GM21528 (cell line): Measurements from ENCODE around the gene EPHA4.

Experiments
- ATAC-seq: cut with Tn5 transposase; IDR thresholded peaks from one replicate; pipeline ENCODE4 v1.9.1; 2021; ENCODE audit warnings: mild to moderate bottlenecking, moderate library complexity; ENCODE audit not compliant: unreplicated experiment, low FRiP score

EPHA4 gene

DNA sequence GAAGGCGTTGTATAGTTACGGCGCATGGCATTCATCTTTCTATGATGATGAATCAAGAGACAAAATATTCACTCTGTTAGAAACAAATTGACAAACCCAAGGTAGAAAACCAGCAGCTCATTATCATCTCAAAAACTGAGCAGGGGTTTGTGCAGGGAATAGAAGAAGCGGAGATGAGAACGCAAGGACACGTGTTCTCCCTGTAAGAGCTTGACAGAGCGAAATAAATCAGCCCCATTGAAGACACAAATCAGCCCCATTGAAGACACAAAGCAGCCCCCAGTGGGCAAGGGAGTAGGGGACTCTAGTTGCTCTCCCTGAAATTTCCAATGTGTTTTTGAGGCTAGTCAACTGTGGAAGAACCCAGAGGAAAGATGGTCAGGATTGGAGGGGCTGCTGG lies 199.2 kb downstream of the EPHA4 start:
- no peak for ATAC-seq

DNA sequence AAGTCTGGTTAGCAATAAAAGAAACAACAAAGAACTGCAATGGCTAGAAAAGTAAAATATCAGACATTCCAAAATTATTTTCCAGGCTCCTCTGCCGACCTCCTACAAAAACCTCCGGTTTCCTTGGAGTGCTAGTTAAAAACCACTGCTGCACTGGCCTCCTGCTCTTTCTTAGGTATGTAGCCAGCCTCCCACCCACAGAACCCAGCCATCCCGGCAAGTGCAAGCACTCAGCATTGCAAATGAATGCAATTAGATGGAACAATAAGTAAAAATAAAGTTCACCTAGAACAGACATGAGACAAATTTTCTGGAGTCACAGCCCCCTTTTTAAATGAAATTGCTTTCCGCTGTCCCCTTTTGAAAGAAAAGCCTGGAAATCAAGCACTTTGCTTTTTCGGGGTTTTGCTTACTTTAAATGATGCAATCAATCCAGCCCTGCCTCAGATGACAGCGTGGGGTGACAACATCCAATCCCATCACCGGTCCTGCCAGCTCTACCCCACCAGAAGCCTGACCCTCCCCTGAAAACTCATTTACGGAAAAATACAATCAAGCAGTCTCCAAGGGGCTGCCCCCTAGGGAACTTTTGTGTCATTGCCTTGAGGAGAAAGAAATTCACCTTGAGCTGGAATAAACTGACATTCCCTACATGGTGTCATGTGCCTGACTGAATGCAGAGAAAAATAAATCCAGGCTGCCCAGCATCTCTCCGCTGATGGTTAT lies 199.8 kb downstream of the EPHA4 start:
- ATAC-seq: no peak

DNA sequence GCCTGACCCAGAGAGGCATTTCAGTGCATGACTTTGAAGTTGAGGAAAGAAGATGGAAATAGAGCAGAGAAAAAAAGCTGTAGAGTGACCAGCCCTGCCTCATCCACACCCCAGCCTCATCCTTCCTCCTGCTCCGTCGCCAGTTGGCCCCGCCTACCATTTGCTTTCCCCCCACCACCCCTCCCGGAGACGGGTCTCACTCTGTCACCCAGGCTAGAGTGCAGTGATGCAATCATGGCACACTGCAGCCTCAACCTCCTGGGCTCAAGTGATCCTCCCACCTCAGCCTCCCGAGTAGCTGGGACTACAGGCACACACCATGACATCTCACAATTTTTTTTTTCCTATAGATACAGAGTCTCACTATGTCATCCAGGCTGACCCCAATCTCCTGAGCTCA lies 200.8 kb downstream of the EPHA4 start:
- no peak for ATAC-seq

DNA sequence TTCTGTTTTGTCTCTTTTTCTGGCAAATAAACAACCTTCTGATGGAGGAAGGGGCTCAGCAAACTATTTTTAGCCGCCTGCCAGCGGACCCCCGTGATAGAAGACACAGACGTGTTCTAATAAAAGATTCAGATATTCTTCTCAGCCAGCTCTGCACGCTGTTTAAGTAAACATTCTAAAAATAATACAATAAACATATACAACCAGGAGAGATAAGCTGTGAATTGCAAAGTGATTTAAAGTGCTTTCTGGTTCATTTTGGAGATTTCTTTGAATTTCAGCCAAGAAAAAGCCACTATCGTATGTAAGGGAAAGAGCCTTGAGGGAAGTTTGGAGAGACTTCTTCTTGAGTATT lies 201.3 kb downstream of the EPHA4 start:
- no peak for ATAC-seq

DNA sequence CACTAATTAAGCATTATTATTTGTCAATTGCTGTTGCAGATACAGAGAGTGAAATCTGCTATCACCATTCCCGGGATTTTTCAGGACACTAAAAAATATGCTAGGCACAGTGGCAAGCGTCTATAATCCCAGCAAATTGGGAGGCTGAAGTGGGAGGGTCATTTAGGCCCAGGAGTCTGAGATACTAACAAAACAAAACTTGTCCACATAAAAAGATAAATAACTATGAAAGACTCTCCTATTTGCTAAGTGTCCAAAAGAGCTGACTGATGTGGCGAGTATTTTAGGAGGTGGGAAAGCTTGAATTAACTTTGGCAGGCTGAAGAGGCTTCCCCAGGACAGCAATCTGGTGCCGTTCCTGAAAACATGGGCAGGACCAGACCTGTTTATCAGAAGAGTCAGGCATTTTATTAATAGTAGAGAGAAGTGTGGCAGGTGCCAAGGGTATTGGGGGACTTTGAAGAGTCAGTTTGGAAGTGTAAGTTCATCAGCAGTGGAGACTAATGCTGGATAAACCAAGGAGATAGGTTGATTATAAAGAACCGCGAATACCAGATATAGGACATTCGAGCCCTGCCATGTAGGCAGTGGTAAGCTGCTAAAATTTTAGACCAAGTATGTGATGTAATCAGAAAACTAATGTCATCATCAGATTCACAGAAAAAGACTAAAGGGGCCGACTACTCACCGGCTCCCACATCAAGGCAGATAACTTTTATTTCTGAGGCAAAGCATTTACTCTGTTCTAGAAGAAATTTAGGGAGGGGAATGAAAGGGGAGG lies 201.8 kb downstream of the EPHA4 start:
- ATAC-seq: no peak
